GM18502 (cell line): ENCODE measurements around the gene C5orf15.
"Not testable (repeated sequence)": the region's sequence is repeated elsewhere in the genome, so short reads cannot be mapped to it uniquely, and the experiment has no call there.

Source experiments
- ATAC-seq: cut with Tn5 transposase; IDR thresholded peaks from one replicate; pipeline ENCODE4 v1.9.1; 2021; ENCODE audit warnings: mild to moderate bottlenecking; ENCODE audit not compliant: unreplicated experiment, poor library complexity

Gene C5orf15

GRCh38 chr5:133966090-133966489 lies 2.3 kb downstream of the C5orf15 start:
- no peak for ATAC-seq

DNA sequence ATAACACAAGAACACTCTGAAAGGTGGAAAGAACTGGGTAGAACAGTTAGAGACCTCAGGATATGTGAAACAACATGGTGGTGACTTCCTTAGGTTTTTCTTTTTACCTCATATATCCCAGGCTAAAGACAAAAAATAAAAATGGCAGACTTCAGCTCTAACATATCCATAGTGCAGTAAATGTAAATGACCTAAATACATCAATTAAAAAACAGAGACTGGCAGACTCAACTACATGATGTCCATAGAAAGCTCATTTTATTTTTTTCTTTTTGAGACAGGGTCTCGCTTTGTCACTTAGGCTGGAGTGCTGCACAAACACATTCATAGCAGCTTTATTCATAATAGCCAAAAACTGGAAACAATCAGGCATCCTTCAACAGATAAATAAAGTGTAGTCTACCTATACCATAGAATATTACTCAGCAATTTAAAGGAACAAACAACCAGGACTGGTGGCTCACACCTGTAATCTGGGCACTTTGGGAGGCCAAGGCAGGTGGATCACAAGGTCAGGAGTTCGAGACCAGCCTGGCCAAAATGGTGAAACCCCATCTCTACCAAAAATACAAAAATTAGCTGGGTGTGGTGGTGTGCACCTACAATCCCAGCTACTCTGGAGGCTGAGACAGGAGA lies 4.8 kb downstream of the C5orf15 start:
- no peak for ATAC-seq

- ATAC-seq: no peak
Observed at GRCh38 chr5:133962801-133963476, 5.5 kb downstream of the C5orf15 start.

- no peak for ATAC-seq
Observed at GRCh38 chr5:133962131-133962530, 6.3 kb downstream of the C5orf15 start.

DNA sequence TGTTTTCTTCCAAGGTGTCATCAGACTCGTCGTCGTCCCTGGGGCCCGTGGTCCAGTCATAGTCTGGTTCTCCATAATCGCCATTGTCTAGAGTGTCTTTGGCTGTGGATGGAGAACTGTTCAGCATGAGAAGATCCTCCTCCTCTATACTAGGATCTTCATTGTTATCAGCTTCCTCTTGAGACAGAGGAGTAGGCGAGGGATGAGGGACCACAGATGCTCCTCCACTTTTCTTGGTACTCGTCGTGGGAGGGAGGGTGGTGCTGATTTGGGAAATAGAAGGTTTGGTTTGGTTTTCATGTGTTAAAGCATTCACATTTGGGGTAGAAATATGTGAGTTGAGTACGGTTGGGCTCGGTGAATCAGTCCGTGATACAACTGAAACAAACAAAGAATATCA lies 8.8 kb downstream of the C5orf15 start:
- ATAC-seq: no peak

- peak; percentile 84 for ATAC-seq
Observed at GRCh38 chr5:133957591-133957990, 10.8 kb downstream of the C5orf15 start.

DNA sequence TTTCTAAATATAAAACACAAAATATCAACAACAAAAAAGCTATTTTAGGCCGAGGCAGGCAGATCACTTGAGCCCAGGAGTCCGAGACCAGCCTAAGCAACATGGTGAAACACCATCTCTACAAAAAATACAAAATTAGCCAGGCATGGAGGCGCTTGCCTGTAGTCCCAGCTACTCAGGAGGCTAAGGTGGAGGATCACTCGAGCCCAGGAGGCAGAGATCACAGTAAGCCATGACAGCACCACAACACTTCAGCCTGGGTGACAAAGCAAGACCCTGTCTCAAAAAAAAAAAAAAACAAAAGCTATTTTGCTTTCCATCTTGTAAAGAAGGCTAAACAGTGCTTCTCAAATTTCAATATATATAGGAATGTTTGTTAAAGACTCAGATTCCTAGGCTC lies 11.3 kb downstream of the C5orf15 start:
- no peak for ATAC-seq

GRCh38 chr5:133956196-133956595 lies 12.2 kb downstream of the C5orf15 start:
- not testable (repeated sequence) for ATAC-seq

GRCh38 chr5:133953568-133954145 lies 14.8 kb downstream of the C5orf15 start:
- no peak for ATAC-seq

DNA sequence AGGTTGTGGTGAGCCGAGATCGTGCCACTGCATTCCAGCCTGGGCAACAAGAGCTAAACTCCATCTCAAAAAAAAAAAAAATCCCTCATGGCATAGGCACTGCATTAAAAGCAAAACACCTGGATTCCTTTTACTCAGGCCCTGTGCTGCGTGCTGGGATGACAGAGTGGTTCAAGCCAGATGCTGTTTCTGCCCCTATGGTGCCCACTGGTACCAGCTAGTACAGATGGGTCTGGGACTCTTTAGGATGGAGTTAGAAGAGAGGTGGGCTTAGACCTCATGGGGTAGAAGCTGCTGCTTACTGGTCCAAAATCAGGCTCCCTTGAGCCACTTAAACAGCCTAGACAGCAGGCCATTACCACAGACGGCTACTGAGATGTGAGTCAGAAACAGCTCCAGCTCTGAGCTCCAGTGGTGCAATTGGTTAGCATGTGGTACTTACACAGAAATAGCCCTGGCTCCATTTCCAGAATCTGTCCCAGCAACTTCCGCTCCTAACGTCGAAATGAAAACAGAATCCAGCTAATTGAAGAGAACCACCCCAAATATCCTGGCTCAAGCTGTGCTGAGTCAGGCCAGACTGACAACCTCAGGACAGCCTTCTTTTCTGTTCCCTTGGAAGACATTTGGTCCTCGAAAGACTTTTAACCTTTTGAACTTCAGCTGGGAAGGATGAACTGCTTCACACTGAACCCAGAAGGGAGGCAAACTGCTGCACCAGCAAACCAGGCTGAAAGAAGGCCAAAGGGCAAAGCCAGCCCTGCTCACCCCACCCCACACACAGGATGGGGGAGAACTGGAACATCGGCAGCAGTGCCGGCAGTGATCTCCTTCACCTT lies 15.5 kb downstream of the C5orf15 start:
- no peak for ATAC-seq

GRCh38 chr5:133950821-133951612 lies 17.4 kb downstream of the C5orf15 start:
- no peak for ATAC-seq

GRCh38 chr5:133948721-133949120 lies 19.7 kb downstream of the C5orf15 start:
- ATAC-seq: no peak

DNA sequence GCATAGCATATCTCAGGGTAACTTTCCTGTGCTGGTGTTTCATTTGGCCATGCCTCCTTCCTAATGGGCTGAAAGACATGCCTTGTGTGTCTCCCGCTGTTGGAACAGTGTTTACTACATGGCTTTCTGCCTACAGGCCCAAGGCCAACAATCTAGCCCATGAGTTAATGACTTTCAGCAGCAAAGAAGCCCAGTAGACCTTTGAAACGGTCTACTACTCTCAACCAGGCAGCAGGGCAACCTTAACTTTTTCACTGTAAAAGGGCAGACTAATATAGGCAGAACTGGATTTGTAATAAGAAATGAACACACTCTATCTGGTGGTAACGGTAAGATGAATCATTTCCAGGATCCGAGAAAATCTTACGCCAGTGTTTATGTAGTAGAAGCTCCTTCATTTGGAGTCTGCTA lies 21.0 kb downstream of the C5orf15 start:
- ATAC-seq: no peak

DNA sequence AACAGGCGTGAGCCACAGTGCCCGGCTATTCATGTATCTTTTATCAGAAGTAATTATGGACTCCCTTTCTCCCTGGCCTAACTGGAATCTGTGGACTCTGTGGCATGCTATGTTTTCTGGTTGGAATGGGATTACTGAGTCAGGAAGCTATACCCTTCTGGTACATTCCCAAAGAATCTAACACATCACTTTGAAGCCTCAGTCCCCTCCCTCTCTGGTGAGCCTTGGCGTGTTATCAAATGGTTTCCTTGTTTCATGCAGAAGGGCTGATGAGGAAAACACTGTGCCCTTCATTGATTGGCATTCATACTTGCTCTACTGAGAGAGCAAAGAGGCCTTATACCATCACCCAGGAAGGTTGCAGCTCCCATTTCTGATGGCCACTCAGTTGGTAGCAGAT lies 22.9 kb downstream of the C5orf15 start:
- no peak for ATAC-seq

DNA sequence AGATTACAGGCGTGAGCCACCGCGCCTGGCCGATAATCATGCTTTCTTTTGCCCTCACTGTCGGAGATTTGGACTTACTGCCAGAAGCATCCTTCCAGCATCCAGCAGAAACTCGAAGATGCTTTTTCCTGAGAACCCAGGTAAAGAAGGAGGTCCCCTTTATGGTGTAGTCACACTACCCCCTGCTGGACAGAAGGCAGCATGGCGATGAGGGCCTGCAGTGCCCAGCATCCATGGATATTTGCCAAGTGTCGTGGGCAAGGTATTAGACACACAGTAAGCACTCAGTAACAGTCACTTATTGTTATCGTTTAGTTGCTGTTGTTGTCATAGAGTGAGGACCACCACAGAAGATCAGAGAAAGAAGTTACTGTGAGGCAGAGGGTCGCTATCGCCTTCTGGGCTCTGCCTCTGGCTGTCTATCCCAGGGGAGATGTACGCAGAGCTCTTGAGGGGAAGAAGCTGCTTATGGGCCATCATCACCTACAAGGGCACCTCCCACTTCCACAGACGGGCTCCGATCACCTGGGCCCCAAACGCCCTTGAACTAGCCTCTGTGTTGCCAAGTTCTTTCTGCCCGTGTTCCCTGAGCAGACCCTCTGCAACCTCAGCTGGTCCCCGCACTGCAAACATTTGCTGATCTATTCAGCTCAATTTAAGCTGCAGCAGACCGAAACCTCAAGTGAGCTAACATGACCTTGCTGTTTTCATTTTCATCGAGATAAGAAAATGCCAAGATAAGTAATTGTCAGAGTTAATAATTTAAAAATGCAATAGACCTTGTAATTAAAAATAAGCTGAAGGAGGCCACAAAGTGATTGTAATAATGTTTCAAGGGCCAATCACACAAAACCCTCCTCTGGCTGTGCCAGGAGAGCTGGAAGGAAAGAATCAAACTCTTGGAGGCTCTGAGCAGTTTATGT lies 23.9 kb downstream of the C5orf15 start:
- ATAC-seq: peak; percentile 62

GRCh38 chr5:133943475-133943817 lies 25.0 kb downstream of the C5orf15 start:
- ATAC-seq: no peak

- no peak for ATAC-seq
Observed at GRCh38 chr5:133942614-133943474, 25.6 kb downstream of the C5orf15 start.

DNA sequence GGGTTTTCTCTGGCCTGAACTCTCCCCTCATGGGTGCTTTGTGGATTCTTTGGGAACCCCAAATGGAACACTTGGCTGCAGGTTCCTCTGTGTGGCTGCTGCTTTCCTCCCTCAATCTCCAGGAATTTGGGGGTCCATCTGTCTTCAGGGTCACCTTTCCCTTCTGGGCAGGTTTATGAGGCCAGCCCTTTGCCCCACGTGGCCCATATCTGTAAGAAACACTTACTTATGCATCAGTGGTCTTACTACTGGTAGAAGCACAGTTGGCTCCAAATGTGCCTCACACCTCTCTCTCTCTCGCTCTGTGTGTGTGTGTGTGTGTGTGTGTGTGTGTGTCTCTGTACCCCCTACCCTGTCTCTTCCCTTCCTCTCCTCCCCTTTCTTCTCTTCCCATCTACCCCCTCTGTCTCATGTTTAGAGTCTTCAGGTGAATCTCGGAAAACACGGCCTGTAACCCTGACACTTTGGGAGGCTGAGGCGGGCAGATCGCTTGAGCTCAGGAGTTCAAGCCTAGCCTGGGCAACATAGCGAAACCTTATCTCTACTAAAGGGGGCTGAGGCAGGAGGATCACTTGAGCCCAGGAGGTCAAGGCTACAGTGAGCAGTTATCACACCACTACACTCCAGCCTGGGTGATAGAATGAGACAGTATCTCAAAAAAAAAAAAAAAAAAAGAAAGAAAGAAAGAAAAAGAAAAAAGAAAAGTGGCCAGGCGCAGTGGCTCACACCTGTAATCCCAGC lies 26.8 kb downstream of the C5orf15 start:
- ATAC-seq: no peak
